ENCODE measurements around the gene ANKRD11. TPM values are rescaled to one million over a fixed set of nuclear protein-coding genes. Genes with fewer than 3 reads are reported as not detected.
A peak's percentile ranks its signal among the peaks of the same experiment; 100 is the strongest.
"Not testable (repeated sequence)": the region's sequence is repeated elsewhere in the genome, so short reads cannot be mapped to it uniquely, and the experiment has no call there.

Gene ANKRD11
- total RNA-seq, 1 experiment from 2014 or later, result 99.4 TPM

- CTCF ChIA-PET, result interaction anchor here (0.6 kb wide), 1 partner anchor 26 kb away, joined by 4 read pairs; no protein-coding TSS in a partner anchor
- ATAC-seq, result no peak
- POLR2A ChIA-PET, result no interaction called here
- Histone ChIP-seq H3K4me1 (ENCODE audit: control insufficient read depth, insufficient read depth, low read length) (peaks cover 25% of the 10 kb centered on the region), H3K4me3 (ENCODE audit: low read depth in 2 of 2, low read length in 2 of 2) (no peak overlapping the region), H3K9me3 (ENCODE audit: control insufficient read depth, insufficient read depth, low read depth, low read length) (no peaks in the 10 kb centered on the region), H3K27me3 (ENCODE audit: control insufficient read depth, insufficient read depth, low read length) (no peaks in the 10 kb centered on the region), H3K36me3 (ENCODE audit: control insufficient read depth, insufficient read depth, low read length) (no peaks in the 10 kb centered on the region), H3K27ac (ENCODE audit: low read length) (no peak overlapping the region)
- BruUV-seq (replicated peaks), result no TSS peak
- in situ Hi-C loops (cut with HindIII; ENCODE audit: low pct_unique_long_range_greater_than_20kb, low sequenced_read_pairs) (no loop called here), intact Hi-C loops (cut with micrococcal nuclease; ENCODE audit: unreplicated experiment) (no loop called here)
- TF ChIP-seq TCF7L2 (IDR thresholded peaks at IDR 0.05; ENCODE audit: low read depth, low read length), result no peak
- no peak for TF ChIP-seq CTCF (IDR thresholded peaks at IDR 0.05)
- no peak for TF ChIP-seq POLR2AphosphoS5 (IDR thresholded peaks at IDR 0.05; ENCODE audit: low read depth, low read length)
- no peak for TF ChIP-seq SIN3A (IDR thresholded peaks at IDR 0.05; ENCODE audit: borderline replicate concordance, insufficient read depth, low read depth, low read length)
- TF ChIP-seq REST (IDR thresholded peaks at IDR 0.05; ENCODE audit: insufficient read depth in 1 of 2, low read depth in 2 of 2, low read length in 1 of 2), result no peak
- DNase-seq (ENCODE audit: low read depth, low spot score), result no peak
Measured at GRCh38 chr16:89393738-89394406, 96.5 kb downstream of the ANKRD11 start.

- Histone ChIP-seq H3K4me3 (ENCODE audit: low read depth in 2 of 2, low read length in 2 of 2) (no peak overlapping the region), H3K36me3 (ENCODE audit: control insufficient read depth, insufficient read depth, low read length) (no peaks in the 10 kb centered on the region), H3K27me3 (ENCODE audit: control insufficient read depth, insufficient read depth, low read length) (no peaks in the 10 kb centered on the region), H3K27ac (ENCODE audit: low read length) (no peak overlapping the region), H3K9me3 (ENCODE audit: control insufficient read depth, insufficient read depth, low read depth, low read length) (no peaks in the 10 kb centered on the region), H3K4me1 (ENCODE audit: control insufficient read depth, insufficient read depth, low read length) (peaks cover 25% of the 10 kb centered on the region)
- BruUV-seq (replicated peaks), result TSS peak; percentile 48
- no peak for ATAC-seq
- no peak for DNase-seq (ENCODE audit: low read depth, low spot score)
- intact Hi-C loops (cut with micrococcal nuclease; ENCODE audit: unreplicated experiment) (no loop called here), in situ Hi-C loops (cut with HindIII; ENCODE audit: low pct_unique_long_range_greater_than_20kb, low sequenced_read_pairs) (no loop called here)
- TF ChIP-seq CTCF (IDR thresholded peaks at IDR 0.05), result no peak
- ChIA-PET POLR2A (no interaction called here), CTCF (interaction anchor here (0.6 kb wide), 1 partner anchor 25 kb away, joined by 4 read pairs; no protein-coding TSS in a partner anchor)
Measured at GRCh38 chr16:89392881-89393737, 97.3 kb downstream of the ANKRD11 start.

GRCh38 chr16:89390224-89390583 lies 100.2 kb downstream of the ANKRD11 start:
- DNase-seq (ENCODE audit: low read depth, low spot score); CTCF ChIA-PET; BruUV-seq (replicated peaks); in situ Hi-C loops (cut with HindIII; ENCODE audit: low pct_unique_long_range_greater_than_20kb, low sequenced_read_pairs); H3K4me3 ChIP-seq (ENCODE audit: low read depth in 2 of 2, low read length in 2 of 2); H3K36me3 ChIP-seq (ENCODE audit: control insufficient read depth, insufficient read depth, low read length); intact Hi-C loops (cut with micrococcal nuclease; ENCODE audit: unreplicated experiment); ATAC-seq; H3K9me3 ChIP-seq (ENCODE audit: control insufficient read depth, insufficient read depth, low read depth, low read length); POLR2A ChIA-PET; H3K27me3 ChIP-seq (ENCODE audit: control insufficient read depth, insufficient read depth, low read length); H3K27ac ChIP-seq (ENCODE audit: low read length): not testable (repeated sequence)
- H3K4me1 ChIP-seq (ENCODE audit: control insufficient read depth, insufficient read depth, low read length), result peaks cover 25% of the 10 kb centered on the region

GRCh38 chr16:89389504-89390223 lies 100.7 kb downstream of the ANKRD11 start:
- POLR2A ChIA-PET; DNase-seq (ENCODE audit: low read depth, low spot score); in situ Hi-C loops (cut with HindIII; ENCODE audit: low pct_unique_long_range_greater_than_20kb, low sequenced_read_pairs); intact Hi-C loops (cut with micrococcal nuclease; ENCODE audit: unreplicated experiment); H3K36me3 ChIP-seq (ENCODE audit: control insufficient read depth, insufficient read depth, low read length); H3K4me3 ChIP-seq (ENCODE audit: low read depth in 2 of 2, low read length in 2 of 2); BruUV-seq (replicated peaks); CTCF ChIA-PET; H3K27ac ChIP-seq (ENCODE audit: low read length); H3K9me3 ChIP-seq (ENCODE audit: control insufficient read depth, insufficient read depth, low read depth, low read length); H3K27me3 ChIP-seq (ENCODE audit: control insufficient read depth, insufficient read depth, low read length); ATAC-seq: not testable (repeated sequence)
- peaks cover 20% of the 10 kb centered on the region for H3K4me1 ChIP-seq (ENCODE audit: control insufficient read depth, insufficient read depth, low read length)

Measured in Panc1 (cell line).